CD4-positive, alpha-beta T cell treated with Interleukin-15 for 4 hours (primary cell): Measurements from ENCODE around the gene ATXN7.

Experiments
- DNase-seq: peaks from one replicate; pipeline ENCODE4 v3.0.0-alpha.2; 2020; ENCODE audit warnings: low spot score

Gene ATXN7

DNA sequence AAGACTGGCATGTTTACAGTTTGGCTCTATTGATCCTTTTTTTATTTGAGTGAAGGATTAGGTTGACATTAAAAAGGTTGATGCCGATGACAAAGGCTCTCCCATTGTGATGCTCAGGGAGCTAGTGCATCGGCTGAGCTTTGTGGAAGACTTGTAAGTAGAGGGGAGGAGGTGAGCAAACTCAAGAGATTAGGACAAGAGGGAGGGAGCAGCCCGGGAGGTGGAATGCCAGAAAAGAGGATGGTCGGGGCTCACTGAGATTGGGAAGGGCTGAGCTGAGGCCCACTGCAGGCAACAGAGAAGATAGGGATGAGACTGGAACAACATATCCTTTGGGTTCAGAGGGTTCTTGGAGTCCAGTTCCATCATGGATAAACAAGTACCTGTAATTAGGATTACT, 186.2 kb downstream of the ATXN7 start:
- no peak for DNase-seq
